Osteoblast (primary cell): ENCODE data around the gene STAMBPL1. TPM values are rescaled to one million over a fixed set of nuclear protein-coding genes. Genes with fewer than 3 reads are reported as not detected.
A peak's percentile ranks its signal among the peaks of the same experiment; 100 is the strongest.

ENCODE experiments used
- DNase-seq: peaks from one replicate; pipeline ENCODE4 v3.0.0; 2011; ENCODE audit warnings: low spot score, mixed read lengths; ENCODE audit not compliant: insufficient read length; ENCODE audit errors: missing footprints
- H2AFZ ChIP-seq: 2 replicates; pipeline ENCODE4 v1.6.0; 2011; ENCODE audit warnings: mild to moderate bottlenecking, low read length
- H3K27ac ChIP-seq: 2 replicates; pipeline ENCODE4 v1.5.1; 2011; ENCODE audit warnings: mild to moderate bottlenecking, low read depth, low read length, moderate library complexity
- H3K27me3 ChIP-seq: 2 replicates; pipeline ENCODE4 v1.6.0; 2012; ENCODE audit warnings: mild to moderate bottlenecking, control low read depth, inconsistent platforms, low read length, moderate library complexity; ENCODE audit not compliant: insufficient read depth
- H3K36me3 ChIP-seq: 2 replicates; pipeline ENCODE4 v1.5.1; 2011; ENCODE audit warnings: mild to moderate bottlenecking, low read length, control low read depth, moderate library complexity; ENCODE audit not compliant: insufficient read depth
- H3K4me1 ChIP-seq: 2 replicates; pipeline ENCODE4 v1.5.1; 2011; ENCODE audit warnings: mild to moderate bottlenecking, low read length, control low read depth, moderate library complexity; ENCODE audit not compliant: insufficient read depth
- H3K4me2 ChIP-seq: 2 replicates; pipeline ENCODE4 v1.6.0; 2011; ENCODE audit warnings: mild to moderate bottlenecking, low read length; ENCODE audit not compliant: insufficient read depth
- H3K4me3 ChIP-seq: fragments of 200-600 bp; sonication (generic); 3 replicates; pipeline ENCODE4 v1.5.1; 2012; ENCODE audit warnings: mild to moderate bottlenecking, low read length, inconsistent platforms; ENCODE audit not compliant: insufficient read depth
- H3K79me2 ChIP-seq: 2 replicates; pipeline ENCODE4 v1.6.0; 2012; ENCODE audit warnings: mild to moderate bottlenecking, low read length, control low read depth, inconsistent platforms; ENCODE audit not compliant: insufficient read depth
- H3K9me3 ChIP-seq: 2 replicates; pipeline ENCODE4 v1.5.1; 2011; ENCODE audit warnings: low read depth, low read length, control low read depth
- H4K20me1 ChIP-seq: 2 replicates; pipeline ENCODE4 v1.6.0; 2012; ENCODE audit warnings: mild to moderate bottlenecking, low read length, control low read depth; ENCODE audit not compliant: insufficient read depth
- CTCF ChIP-seq: IDR thresholded peaks from 2 replicates; pipeline ENCODE4 v1.5.1; 2011; ENCODE audit warnings: mild to moderate bottlenecking, low read depth, low read length, moderate library complexity; ENCODE audit errors: extremely low read depth
- total RNA-seq: library from RNA; depleted of rRNA; stranded (reverse); fragments of >200 nt; gene quantifications from 2 replicates; pipeline ENCODE4 v1.2.3, GENCODE V29; 2012

STAMBPL1 gene
- total RNA-seq, 1 donor: 11.6 TPM

- Histone ChIP-seq H3K9me3 (no peaks in the 10 kb centered on the region), H4K20me1 (no peaks in the 10 kb centered on the region), H3K4me3 (no peak overlapping the region), H3K79me2 (no peaks in the 10 kb centered on the region), H3K4me1 (no peaks in the 10 kb centered on the region), H3K4me2 (no peak overlapping the region), H3K27ac (no peak overlapping the region), H3K27me3 (no peaks in the 10 kb centered on the region), H3K36me3 (no peaks in the 10 kb centered on the region), H2AFZ (no peak overlapping the region)
- no peak for DNase-seq
- TF ChIP-seq CTCF: no peak
These were observed 22.2 kb upstream of the STAMBPL1 start for GRCh38 chr10:88857831-88858230.

- H3K79me2 ChIP-seq: no peaks in the 10 kb centered on the region
- H3K9me3 ChIP-seq: no peaks in the 10 kb centered on the region
- H3K27me3 ChIP-seq: peaks cover 2% of the 10 kb centered on the region
- no peak overlapping the region for H3K27ac ChIP-seq
- TF ChIP-seq CTCF: no peak
- H3K36me3 ChIP-seq: no peaks in the 10 kb centered on the region
- no peaks in the 10 kb centered on the region for H4K20me1 ChIP-seq
- DNase-seq: peak; percentile 27
- no peak overlapping the region for H3K4me3 ChIP-seq
- no peak overlapping the region for H2AFZ ChIP-seq
- H3K4me1 ChIP-seq: no peaks in the 10 kb centered on the region
- H3K4me2 ChIP-seq: no peak overlapping the region
These were observed 21.6 kb upstream of the STAMBPL1 start for GRCh38 chr10:88858491-88858890.

- Histone ChIP-seq H3K27ac (no peak overlapping the region), H3K27me3 (peaks cover 3% of the 10 kb centered on the region), H3K4me2 (no peak overlapping the region), H3K9me3 (no peaks in the 10 kb centered on the region), H2AFZ (no peak overlapping the region), H3K36me3 (no peaks in the 10 kb centered on the region), H3K79me2 (no peaks in the 10 kb centered on the region), H3K4me3 (no peak overlapping the region), H4K20me1 (no peaks in the 10 kb centered on the region), H3K4me1 (peaks cover 4% of the 10 kb centered on the region)
- no peak for TF ChIP-seq CTCF
- DNase-seq: no peak
These were observed 19.0 kb upstream of the STAMBPL1 start for GRCh38 chr10:88861036-88861435.

GRCh38 chr10:88865281-88865876, 14.7 kb upstream of the STAMBPL1 start:
- no peaks in the 10 kb centered on the region for H3K9me3 ChIP-seq
- peaks cover 4% of the 10 kb centered on the region for H3K4me1 ChIP-seq
- H3K4me2 ChIP-seq: no peak overlapping the region
- TF ChIP-seq CTCF: peak; percentile 34
- no peaks in the 10 kb centered on the region for H4K20me1 ChIP-seq
- H3K27me3 ChIP-seq: peaks cover 3% of the 10 kb centered on the region
- H3K79me2 ChIP-seq: no peaks in the 10 kb centered on the region
- no peak overlapping the region for H3K4me3 ChIP-seq
- no peak overlapping the region for H2AFZ ChIP-seq
- no peak overlapping the region for H3K27ac ChIP-seq
- no peak for DNase-seq
- no peaks in the 10 kb centered on the region for H3K36me3 ChIP-seq
